Brain microvascular endothelial cell (primary cell): Measurements from ENCODE around the gene MISP3.

Experiments
- DNase-seq: peaks from one replicate; pipeline ENCODE4 v3.0.0-alpha.2; 2020
- H3K27ac ChIP-seq: fragments of 250-450 bp; sonication (Bioruptor Pico); 2 replicates; pipeline ENCODE4 v1.5.1; 2020; ENCODE audit warnings: mild to moderate bottlenecking, moderate library complexity
- H3K27me3 ChIP-seq: fragments of 250-450 bp; sonication (Bioruptor Pico); replicated peaks from 2 replicates; pipeline ENCODE4 v1.5.1; 2020; ENCODE audit warnings: mild to moderate bottlenecking
- H3K36me3 ChIP-seq: fragments of 250-450 bp; sonication (Bioruptor Pico); replicated peaks from 2 replicates; pipeline ENCODE4 v1.5.1; 2020; ENCODE audit warnings: mild to moderate bottlenecking
- H3K4me3 ChIP-seq: 2 replicates; pipeline ENCODE4 v1.5.1; 2011; ENCODE audit warnings: low read depth, mild to moderate bottlenecking, control low read depth, low read length, moderate library complexity
- CTCF ChIP-seq: IDR thresholded peaks from 2 replicates; pipeline ENCODE4 v1.5.1; 2011; ENCODE audit warnings: low read depth, mild to moderate bottlenecking, moderate library complexity, low read length, control low read depth, inconsistent platforms; ENCODE audit errors: missing control alignments
- in situ Hi-C: cut with HindIII; loops from 2 replicates; pipeline ENCODE4 v1.10.0; 2017; ENCODE audit warnings: low sequenced_read_pairs, low pct_ligation_motif_present

MISP3 gene

GRCh38 chr19:14051980-14052379 is 20.6 kb upstream of the MISP3 start:
- DNase-seq: no peak
- in situ Hi-C loops: no loop called here
- TF ChIP-seq CTCF: no peak
- Histone ChIP-seq H3K4me3 (no peak overlapping the region), H3K27me3 (no peaks in the 10 kb centered on the region), H3K27ac (no peak overlapping the region), H3K36me3 (no peaks in the 10 kb centered on the region)

- no peak overlapping the region for H3K27ac ChIP-seq
- no peaks in the 10 kb centered on the region for H3K27me3 ChIP-seq
- no peak for TF ChIP-seq CTCF
- in situ Hi-C loops: no loop called here
- H3K36me3 ChIP-seq: no peaks in the 10 kb centered on the region
- DNase-seq: no peak
- H3K4me3 ChIP-seq: no peak overlapping the region
These were observed 20.1 kb upstream of the MISP3 start for GRCh38 chr19:14052470-14052869.

- H3K36me3 ChIP-seq: no peaks in the 10 kb centered on the region
- no peak for DNase-seq
- H3K4me3 ChIP-seq: no peak overlapping the region
- no peak overlapping the region for H3K27ac ChIP-seq
- no peak for TF ChIP-seq CTCF
- H3K27me3 ChIP-seq: no peaks in the 10 kb centered on the region
- in situ Hi-C loops: no loop called here
These were observed 19.6 kb upstream of the MISP3 start for GRCh38 chr19:14053032-14053431.

DNA sequence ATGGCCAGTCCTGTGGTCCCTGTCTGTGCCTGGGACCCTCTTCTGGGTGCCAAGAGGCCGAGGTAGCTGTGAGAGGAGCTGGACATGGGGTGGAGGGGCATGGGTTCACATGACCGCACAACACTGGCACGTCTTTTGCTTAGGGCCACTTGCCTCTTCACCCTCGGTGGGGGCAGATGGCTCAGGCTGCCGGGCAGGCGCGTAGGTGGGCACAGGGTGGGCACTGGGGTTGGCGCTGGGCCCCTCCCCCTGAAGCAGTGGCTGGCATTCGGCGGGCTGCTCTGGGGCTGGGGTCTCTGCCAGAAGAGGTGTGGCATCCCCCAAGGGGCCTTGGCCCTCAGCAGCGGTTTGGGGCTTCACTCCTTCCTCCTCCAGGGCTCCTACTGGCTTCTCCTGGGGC is 19.1 kb upstream of the MISP3 start:
- H3K27ac ChIP-seq: no peak overlapping the region
- DNase-seq: no peak
- in situ Hi-C loops: no loop called here
- no peak for TF ChIP-seq CTCF
- H3K27me3 ChIP-seq: peaks cover 3% of the 10 kb centered on the region
- no peak overlapping the region for H3K4me3 ChIP-seq
- H3K36me3 ChIP-seq: no peaks in the 10 kb centered on the region

- TF ChIP-seq CTCF: no peak
- Histone ChIP-seq H3K4me3 (no peak overlapping the region), H3K27ac (no peak overlapping the region), H3K27me3 (peaks cover 9% of the 10 kb centered on the region), H3K36me3 (no peaks in the 10 kb centered on the region)
- in situ Hi-C loops: no loop called here
- no peak for DNase-seq
These were observed 18.5 kb upstream of the MISP3 start for GRCh38 chr19:14054099-14054498.

DNA sequence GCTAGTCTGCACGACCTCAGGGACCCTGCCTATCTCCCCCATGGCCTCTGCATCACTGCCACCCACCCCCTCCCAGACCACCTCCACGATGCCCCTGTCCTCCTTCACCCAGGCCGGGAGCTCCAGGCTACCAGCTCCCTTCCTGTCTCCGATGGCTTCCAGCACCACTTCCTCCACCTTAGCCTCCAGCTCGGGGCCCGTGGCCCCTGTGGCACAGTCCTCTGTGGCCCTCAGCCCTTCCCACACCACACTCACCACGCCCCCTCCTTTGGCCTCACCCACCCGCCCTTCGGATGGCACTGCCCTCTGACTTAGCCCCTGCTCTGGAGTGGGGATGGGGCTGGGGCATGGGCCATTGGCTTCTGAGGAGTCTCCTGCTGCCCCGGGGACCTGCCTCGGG is 17.9 kb upstream of the MISP3 start:
- no peaks in the 10 kb centered on the region for H3K36me3 ChIP-seq
- H3K4me3 ChIP-seq: no peak overlapping the region
- H3K27ac ChIP-seq: no peak overlapping the region
- no peak for TF ChIP-seq CTCF
- DNase-seq: no peak
- in situ Hi-C loops: no loop called here
- H3K27me3 ChIP-seq: peaks cover 10% of the 10 kb centered on the region
